SU-DHL-6 (cell line): Measurements from ENCODE around the gene SOAT2.

ENCODE experiments used
- H2AFZ ChIP-seq: fragments of 200-600 bp; sonication (generic); 2 replicates; pipeline ENCODE4 v1.6.1; 2014; ENCODE audit warnings: low read depth, mild to moderate bottlenecking, moderate library complexity, mixed read lengths, antibody characterized with exemption, low read length; ENCODE audit not compliant: severe bottlenecking
- H3F3A ChIP-seq: fragments of 200-600 bp; shearing (Covaris generic); 2 replicates; pipeline ENCODE4 v1.6.0; 2016; ENCODE audit warnings: antibody characterized with exemption, mild to moderate bottlenecking; ENCODE audit not compliant: insufficient read depth
- H3K27ac ChIP-seq: fragments of 200-600 bp; sonication (generic); 2 replicates; pipeline ENCODE4 v1.5.1; 2016; ENCODE audit warnings: low read depth, mild to moderate bottlenecking, low read length, moderate library complexity, mixed read lengths
- H3K27me3 ChIP-seq: fragments of 200-600 bp; sonication (generic), shearing (Covaris generic); 2 replicates; pipeline ENCODE4 v1.6.0; 2014; ENCODE audit warnings: mild to moderate bottlenecking, low read length
- H3K36me3 ChIP-seq: fragments of 200-600 bp; sonication (generic); 2 replicates; pipeline ENCODE4 v1.6.1; 2014; ENCODE audit warnings: mild to moderate bottlenecking, low read length, mixed read lengths
- H3K4me2 ChIP-seq: fragments of 300-600, 200-600 bp; shearing (Covaris generic), sonication (generic); 2 replicates; pipeline ENCODE4 v1.6.0; 2014; ENCODE audit warnings: low read length, low read depth, mild to moderate bottlenecking; ENCODE audit not compliant: poor library complexity, severe bottlenecking
- H3K4me3 ChIP-seq: fragments of 200-600 bp; sonication (generic); 2 replicates; pipeline ENCODE4 v1.5.1; 2014; ENCODE audit warnings: antibody characterized with exemption, low read length, mild to moderate bottlenecking, mixed read lengths; ENCODE audit not compliant: insufficient read depth, poor library complexity, severe bottlenecking
- H3K79me2 ChIP-seq: fragments of 200-600 bp; sonication (generic); 2 replicates; pipeline ENCODE4 v1.6.1; 2014; ENCODE audit warnings: mild to moderate bottlenecking, low read length, moderate library complexity; ENCODE audit not compliant: insufficient read depth
- H3K9ac ChIP-seq: fragments of 200-600 bp; sonication (generic); 2 replicates; pipeline ENCODE4 v1.7.0; 2014; ENCODE audit warnings: mild to moderate bottlenecking, low read length
- H3K9me2 ChIP-seq: fragments of 200-600 bp; sonication (generic); replicated peaks from 2 replicates; pipeline ENCODE4 v1.6.1; 2014; ENCODE audit warnings: low read length; ENCODE audit not compliant: insufficient read depth
- H3K9me3 ChIP-seq: fragments of 200-600 bp; sonication (generic); 2 replicates; pipeline ENCODE4 v1.6.1; 2014; ENCODE audit warnings: low read length, mixed read lengths; ENCODE audit not compliant: insufficient read depth
- H4K20me1 ChIP-seq: fragments of 200-600 bp; sonication (generic); 2 replicates; pipeline ENCODE4 v1.6.1; 2014; ENCODE audit warnings: low read depth, mild to moderate bottlenecking, antibody characterized with exemption, low read length, moderate library complexity, mixed read lengths
- EZH2phosphoT487 ChIP-seq: fragments of 200-600 bp; sonication (generic), shearing (Covaris generic); conservative IDR thresholded peaks from 2 replicates; pipeline ENCODE4 v1.6.1; 2018; ENCODE audit warnings: mild to moderate bottlenecking, antibody characterized with exemption, low read length, moderate library complexity, mixed read lengths
- TF ChIP-seq, protein P1 (sequence below): fragments of 200-600 bp; sonication (generic); IDR thresholded peaks from one replicate; pipeline ENCODE4 v1.5.1; 2017; ENCODE audit warnings: antibody characterized with exemption, mild to moderate bottlenecking, low read length, moderate library complexity; ENCODE audit not compliant: insufficient read depth, poor library complexity, severe bottlenecking

The SOAT2 gene

DNA sequence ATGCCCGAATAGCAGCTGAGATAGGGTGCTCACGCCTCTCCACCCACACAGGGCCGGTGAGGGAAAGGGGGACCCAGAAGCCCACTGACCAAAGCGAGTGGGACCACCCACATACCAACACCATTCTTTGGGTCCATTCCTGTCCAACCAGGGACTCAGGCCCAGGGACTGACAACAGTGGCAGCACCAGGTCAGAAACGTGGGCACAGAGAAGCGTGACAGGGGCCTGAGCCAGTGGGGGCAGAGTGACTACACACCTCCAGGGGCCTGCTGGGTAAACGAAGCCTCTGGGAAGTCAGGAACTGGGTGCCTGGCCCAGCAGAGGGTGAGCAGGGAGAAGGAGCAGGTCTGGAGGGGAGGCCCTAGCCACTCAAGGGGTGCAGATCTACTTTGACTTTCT is 37.8 kb upstream of the SOAT2 start:
- TF ChIP-seq EZH2phosphoT487 = no peak
- TF ChIP-seq, protein P1, sequence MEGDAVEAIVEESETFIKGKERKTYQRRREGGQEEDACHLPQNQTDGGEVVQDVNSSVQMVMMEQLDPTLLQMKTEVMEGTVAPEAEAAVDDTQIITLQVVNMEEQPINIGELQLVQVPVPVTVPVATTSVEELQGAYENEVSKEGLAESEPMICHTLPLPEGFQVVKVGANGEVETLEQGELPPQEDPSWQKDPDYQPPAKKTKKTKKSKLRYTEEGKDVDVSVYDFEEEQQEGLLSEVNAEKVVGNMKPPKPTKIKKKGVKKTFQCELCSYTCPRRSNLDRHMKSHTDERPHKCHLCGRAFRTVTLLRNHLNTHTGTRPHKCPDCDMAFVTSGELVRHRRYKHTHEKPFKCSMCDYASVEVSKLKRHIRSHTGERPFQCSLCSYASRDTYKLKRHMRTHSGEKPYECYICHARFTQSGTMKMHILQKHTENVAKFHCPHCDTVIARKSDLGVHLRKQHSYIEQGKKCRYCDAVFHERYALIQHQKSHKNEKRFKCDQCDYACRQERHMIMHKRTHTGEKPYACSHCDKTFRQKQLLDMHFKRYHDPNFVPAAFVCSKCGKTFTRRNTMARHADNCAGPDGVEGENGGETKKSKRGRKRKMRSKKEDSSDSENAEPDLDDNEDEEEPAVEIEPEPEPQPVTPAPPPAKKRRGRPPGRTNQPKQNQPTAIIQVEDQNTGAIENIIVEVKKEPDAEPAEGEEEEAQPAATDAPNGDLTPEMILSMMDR = no peak
- Histone ChIP-seq H2AFZ (no peak overlapping the region), H3K9me3 (no peaks in the 10 kb centered on the region), H4K20me1 (no peaks in the 10 kb centered on the region), H3K9ac (no peak overlapping the region), H3K36me3 (no peaks in the 10 kb centered on the region), H3K4me3 (no peak overlapping the region), H3K27me3 (no peaks in the 10 kb centered on the region), H3F3A (no peaks in the 10 kb centered on the region), H3K27ac (no peak overlapping the region), H3K9me2 (no peaks in the 10 kb centered on the region), H3K79me2 (no peaks in the 10 kb centered on the region), H3K4me2 (no peak overlapping the region)

DNA sequence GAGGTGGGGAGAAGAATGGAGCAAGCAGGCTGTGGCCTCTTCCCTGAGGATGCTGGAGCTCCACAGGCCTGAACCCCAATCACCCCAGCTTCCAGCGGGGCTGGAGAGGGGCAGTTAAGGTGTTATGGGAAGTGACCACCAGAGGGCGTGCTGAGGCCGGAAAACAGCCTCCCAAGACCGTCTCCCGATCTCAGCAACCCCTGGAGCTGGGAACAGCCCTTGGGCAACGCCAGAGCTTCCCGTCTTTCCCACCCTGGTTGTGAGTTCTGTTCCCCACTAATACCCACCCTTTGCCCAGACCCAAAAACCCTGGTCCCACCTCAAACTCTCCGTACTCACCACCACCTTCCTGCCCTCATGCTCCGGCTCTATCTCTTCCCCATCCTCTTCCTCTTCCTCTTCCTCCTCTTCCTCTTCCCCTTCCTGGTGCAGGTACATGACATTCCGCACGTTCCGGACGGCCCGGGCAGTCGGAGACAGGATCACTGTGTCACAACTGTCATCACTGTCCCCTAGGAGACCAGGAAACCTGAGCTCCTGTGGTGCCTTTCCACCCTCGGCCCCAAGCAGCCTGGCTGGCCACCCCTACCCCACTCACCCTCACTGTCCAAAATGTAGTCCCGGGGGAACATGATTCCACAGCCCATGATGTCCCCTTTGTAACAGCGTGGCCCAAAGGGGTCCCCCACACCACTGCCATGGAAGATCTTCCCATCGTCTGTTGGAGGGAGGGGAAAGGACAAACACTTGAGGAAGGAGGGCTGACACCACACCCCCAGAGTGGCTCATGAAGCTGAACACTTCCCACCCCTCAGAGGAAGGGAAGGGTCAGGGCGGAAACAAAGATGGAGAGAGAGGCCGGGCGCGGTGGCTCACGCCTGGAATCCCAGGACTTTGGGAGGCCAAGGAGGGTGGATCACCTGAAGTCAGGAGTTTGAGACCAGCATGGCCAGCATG is 37.0 kb upstream of the SOAT2 start:
- no peaks in the 10 kb centered on the region for H3K9me3 ChIP-seq
- H3K27ac ChIP-seq = no peak overlapping the region
- no peak overlapping the region for H2AFZ ChIP-seq
- H3K36me3 ChIP-seq = no peaks in the 10 kb centered on the region
- no peaks in the 10 kb centered on the region for H4K20me1 ChIP-seq
- H3K4me2 ChIP-seq = no peak overlapping the region
- no peaks in the 10 kb centered on the region for H3F3A ChIP-seq
- H3K9me2 ChIP-seq = no peaks in the 10 kb centered on the region
- H3K27me3 ChIP-seq = no peaks in the 10 kb centered on the region
- no peak for TF ChIP-seq EZH2phosphoT487
- TF ChIP-seq, protein P1 = peak; percentile 80
- H3K4me3 ChIP-seq = no peak overlapping the region
- H3K79me2 ChIP-seq = no peaks in the 10 kb centered on the region
- no peak overlapping the region; the same call in 1 of the 2 replicates for H3K9ac ChIP-seq

DNA sequence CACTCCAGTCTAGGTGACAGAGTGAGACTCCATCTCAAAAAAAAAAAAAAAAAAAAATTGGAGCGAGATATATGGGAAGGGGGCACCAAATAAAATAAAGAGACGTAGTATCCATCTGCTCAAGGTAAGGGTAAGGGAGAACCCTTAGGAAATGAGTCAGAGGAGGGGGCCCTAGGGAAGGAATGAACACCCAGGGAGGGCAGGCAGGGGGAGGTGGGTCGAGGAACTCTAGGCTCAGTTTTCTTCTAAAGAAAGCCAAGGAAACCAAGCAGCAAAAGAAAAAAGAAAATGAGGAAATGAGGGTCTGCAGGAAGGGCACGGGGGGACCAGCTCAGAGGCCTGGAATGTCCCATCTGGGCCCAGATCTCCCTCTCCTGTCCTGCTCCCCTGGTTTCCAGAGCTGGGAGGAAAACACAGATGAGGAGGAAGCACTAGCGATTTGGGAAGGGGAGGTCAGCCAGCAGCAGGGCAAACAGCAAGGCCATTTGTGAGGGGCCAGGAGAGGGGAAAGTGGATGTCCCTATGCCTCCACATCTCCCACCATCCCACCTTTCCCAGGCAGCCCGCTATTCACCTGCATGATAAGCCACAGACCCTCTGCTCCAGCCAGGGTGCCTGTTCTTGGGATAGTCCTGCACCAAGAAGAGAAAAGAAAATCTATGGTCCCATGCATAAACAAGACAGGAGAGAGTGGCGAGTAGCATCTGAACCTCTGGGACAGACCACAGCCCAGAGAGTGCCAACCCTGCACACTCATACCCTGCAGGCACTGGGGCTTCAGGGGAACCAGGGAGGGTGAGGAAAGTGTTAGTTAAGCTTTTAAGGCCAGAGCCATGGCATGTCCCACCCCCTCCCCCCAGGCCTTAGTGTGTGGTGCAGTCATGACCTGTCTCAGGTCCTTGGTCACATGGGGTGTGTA is 36.0 kb upstream of the SOAT2 start:
- no peak for TF ChIP-seq EZH2phosphoT487
- TF ChIP-seq, protein P1 = no peak
- Histone ChIP-seq H4K20me1 (no peaks in the 10 kb centered on the region), H3K9ac (no peak overlapping the region), H3K79me2 (no peaks in the 10 kb centered on the region), H3K4me3 (no peak overlapping the region), H3K9me3 (no peaks in the 10 kb centered on the region), H3K36me3 (no peaks in the 10 kb centered on the region), H2AFZ (no peak overlapping the region), H3K9me2 (no peaks in the 10 kb centered on the region), H3K27ac (no peak overlapping the region), H3F3A (no peaks in the 10 kb centered on the region), H3K4me2 (no peak overlapping the region), H3K27me3 (no peaks in the 10 kb centered on the region)
